NCI-H2196 (cell line): Measurements from ENCODE around the gene TGFBR1.

Source experiments
- DNase-seq: peaks from one replicate; lab custom pipeline; 2025; ENCODE audit not compliant: unreplicated experiment; lab: John Stamatoyannopoulos, UW

Gene TGFBR1

DNA sequence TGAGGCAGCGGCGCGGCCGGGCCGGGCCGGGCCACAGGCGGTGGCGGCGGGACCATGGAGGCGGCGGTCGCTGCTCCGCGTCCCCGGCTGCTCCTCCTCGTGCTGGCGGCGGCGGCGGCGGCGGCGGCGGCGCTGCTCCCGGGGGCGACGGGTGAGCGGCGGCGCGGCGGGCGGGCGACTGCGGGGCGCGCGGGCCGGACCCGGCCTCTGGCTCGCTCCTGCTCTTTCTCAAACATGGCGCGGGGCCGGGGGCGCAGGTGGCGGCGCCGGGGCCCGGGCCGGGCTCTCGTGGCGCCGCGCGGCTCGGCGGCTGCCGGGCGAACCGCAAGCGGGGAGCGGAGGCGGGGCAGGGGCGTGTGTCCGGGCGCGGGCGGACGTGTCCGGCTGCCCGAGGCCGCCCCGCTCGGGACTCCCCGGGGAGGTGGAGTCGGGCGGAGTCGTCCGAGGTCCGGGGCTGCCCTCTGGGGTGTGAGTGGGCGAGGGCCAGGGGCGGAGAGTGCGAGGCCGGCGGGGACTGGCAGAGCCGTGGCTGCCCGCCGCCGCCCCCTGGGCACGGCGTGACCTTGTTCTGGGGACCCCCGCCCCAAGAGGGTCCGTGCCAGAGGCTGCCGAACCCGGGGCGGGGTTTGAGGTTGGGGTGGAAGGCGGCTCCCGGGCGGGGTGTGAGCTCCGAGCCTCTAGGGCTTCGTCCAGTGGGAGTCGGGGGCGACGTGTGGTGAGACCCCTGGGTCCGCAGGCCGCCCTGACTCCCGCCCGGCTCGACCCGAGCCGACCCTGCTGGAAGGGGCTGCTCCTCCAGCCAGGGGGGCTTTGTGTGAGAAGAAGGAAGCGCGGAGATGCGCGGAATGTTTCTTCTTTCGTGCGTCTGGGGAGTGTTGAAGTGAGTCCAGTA, 485 bp downstream of the TGFBR1 start:
- peak; percentile 42 for DNase-seq

DNA sequence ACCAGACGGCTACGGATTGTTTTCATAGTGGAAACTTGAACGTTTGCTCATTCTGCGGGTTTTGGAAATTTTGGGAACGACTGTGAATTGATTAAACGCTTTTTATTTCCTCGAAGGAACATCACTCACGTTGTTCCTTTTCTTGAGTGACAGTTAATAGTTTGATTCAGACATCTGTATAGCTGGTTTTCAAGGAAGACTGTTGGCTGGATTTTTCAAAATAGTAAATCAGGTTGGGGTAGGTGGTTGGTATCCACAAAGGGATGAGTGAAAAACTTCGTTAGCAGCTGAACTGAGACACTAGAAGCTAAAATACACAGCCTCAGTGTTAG, 1.1 kb downstream of the TGFBR1 start:
- no peak for DNase-seq

DNA sequence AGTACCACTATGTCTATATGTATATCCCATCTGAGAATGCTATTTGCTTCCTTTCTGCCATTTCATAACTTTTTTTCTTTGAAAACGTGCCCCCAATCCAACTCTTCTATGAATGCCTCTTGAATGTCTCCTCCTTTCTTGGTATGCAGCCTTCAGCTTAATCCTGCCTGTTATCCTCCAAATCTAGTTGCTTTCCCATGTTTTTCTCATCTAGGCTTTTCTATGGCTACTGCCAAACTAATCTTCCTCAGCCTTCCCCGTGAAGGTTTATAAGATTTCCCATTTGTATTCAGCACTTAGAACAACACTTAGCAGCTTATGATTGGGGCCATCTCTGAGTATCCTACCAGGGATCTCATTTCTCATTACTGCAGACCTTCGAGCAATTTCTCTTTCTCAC, 2.5 kb downstream of the TGFBR1 start:
- no peak for DNase-seq

DNA sequence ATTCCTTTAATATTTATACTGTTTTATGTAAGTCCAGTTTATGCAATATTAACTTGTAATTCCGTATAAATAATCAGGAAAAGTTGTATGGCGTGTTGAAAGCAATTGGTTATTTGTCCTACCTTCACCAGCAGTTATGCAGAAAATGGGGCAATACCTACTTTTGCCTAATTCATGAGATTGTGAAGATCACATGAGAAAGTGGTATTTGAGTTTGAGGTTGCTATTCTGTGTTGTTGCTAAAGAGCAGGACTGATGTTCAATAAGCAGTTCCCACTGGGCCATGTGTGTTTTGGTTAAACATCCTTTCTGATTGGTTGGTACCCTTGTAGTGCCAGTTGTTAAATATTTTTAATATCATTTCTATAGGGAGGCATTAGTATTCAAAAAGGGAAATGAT, 3.2 kb downstream of the TGFBR1 start:
- DNase-seq, result no peak

DNA sequence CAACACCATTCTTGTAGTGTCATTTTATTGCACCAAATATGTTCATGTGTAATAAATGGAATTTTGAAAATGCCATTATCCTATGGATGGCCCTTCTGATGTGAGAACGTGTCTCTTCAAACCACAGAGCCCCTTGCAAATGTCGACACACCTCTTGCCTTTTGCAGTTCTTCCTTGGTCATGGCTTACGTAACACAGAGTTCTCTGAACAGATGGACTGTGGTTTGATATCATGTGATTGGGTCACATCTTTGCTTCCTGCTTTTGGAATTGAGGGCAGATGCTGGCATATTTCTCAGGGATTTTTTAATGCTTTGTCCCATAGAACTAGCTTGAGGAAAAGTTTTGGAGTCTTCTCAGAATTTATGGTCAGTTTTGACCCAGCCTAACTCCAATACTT, 4.6 kb downstream of the TGFBR1 start:
- DNase-seq, result no peak

DNA sequence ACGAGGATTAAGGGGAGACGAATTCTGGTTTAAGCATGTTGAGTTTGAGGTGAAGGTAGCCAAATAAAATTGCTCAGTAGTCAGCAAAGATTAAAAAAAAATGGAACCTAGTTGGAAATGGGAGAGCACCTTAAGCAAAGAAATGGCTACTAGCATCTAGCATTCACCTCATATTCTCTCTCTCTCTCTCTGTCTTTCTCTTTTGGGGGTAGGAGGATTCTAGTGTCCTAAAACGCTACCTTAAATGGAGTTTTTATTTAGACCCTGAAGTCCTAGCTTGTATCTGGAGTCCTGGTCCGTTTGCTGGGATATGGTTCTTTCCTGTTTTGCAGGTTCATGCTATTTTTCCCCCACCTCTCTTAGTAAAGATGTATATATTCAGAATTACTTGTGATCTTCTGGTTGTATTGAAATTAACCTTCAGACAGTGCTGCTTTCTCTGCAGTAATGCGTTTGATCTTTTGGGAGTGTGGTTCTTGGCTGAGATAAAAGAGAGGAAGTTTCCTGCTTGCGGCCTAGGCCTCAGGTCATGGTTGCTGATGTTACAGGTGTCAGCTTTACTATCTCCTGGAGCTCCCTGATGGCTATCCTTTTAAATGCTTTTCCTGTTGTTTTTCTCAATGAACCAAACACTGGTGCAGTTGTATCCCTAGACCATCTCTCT, 8.0 kb downstream of the TGFBR1 start:
- DNase-seq, result no peak

DNA sequence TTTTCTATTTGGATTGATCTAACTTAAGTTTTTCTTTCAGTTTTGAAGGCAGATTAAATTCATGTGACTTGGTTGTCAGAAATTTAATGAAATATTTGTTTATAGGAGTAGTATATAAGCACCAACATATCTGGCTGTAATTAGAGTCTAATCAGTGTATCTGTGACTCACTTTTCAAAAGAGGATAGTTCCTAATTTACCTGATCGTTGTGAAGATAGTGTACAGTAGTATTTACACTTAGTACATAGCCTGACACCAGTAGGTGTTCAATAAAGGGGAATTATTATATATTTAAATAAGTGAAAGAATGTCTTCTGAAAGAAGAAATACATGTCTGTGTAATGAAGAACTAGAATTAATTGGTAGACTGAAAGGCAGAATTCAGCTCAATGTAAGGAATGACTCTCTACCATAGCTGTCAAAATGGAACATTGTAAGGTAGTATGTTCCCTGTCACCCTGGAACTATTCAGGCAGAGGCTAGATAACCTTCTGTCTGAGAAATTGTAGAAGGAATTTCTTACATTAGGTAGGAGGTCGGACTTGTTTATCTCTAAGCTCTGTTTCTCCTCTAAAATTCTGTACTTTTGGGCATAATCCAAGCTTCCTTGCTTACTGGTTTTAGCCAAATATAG, 8.6 kb downstream of the TGFBR1 start:
- DNase-seq, result no peak

DNA sequence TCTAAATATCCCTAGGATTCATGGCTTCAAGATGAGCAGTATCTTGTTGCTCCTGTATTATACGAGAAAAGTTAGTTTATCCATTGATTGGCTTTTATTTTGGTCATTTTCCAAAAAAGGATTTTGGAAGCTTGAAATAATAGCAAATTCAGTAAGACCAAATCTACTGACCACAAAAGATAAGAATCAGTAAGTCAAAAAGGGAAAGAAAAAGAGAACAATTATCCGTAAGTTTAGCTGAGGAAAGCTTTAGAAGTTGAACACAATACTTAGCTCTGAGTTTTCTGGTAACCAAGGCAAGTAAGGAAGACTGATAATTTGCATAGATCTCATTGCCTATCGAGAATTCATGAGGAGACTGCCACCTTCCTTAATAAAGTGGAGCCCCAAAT, 9.1 kb downstream of the TGFBR1 start:
- no peak for DNase-seq

DNA sequence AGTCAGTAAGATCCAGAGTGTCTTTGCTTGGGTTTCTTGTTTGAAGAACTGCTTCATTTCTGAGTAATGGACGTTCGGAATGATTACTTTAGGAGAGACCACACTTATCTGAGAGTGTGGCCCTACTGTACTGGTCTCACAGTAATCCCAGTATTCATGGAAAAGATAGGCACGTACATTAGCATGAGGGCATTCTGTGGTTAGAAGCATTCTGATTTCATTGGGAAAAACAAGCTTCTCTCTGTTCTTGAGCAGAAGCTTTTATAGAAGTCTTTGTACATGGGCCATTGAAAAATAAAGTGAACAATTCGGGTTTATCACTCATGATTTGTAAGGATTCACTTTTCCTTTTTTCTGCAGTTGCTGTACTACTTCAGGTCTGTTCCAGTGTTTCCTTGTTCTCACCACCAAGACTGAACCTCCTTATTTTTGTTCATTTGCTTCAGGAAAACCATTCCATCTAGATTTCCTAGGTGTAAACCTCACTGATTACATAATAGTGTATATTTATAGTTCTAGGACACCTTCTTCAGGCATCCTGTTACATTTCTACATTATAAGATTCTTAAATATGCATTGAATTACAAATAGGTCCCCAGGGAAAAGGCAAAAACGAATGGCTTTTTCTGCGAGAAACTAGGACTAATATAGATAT, 10.1 kb downstream of the TGFBR1 start:
- no peak for DNase-seq

DNA sequence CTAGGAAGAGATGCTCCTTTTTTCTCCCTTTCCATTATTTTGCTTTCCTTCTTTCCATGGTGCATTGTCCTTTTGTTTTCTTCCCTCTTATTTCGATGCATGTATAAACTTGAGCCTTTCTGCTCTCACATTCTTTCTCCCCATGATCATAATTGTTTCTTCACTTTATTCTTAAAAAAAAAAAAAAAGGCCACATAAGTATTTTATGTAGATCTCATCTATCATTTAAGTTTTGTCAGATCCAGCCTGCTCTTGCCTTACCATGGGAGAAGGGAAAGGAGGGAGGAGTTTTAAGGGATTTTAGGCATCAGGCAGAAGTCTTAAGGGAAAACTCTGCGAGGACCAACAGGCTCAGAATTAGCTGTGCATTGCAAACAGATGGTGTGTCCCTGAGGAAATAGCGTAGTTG, 11.1 kb downstream of the TGFBR1 start:
- no peak for DNase-seq

DNA sequence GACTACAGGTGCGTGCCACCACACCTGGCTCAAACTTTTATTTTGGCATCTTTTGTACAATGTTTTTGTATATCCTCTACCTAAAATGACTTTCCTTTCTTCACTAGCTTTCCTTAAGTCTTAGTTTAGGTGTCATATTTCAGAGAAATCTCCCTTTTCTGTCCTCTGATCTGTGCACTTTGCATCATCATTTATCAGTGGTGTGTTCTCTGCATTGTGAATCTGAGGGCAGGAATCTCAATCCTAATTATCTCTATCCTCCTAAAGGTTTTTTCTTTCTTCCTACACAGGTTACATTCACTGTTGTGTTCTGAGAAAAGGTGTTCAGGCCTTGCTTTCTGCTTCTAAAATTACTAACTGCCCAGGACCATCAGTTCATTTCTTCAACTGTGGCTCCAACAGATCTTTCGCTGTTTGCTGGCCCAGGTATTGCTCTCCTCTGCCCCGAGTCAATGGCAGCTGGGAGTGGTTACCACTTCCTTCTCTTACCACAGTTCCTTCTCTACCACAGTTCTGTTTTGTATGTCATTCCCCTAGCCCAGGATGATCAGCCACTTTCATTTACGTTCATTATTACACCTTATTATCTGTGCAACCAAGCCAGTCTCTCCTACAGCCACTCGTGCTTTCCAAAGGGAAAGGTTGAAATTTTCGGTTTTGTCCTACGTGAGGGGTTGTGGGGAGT, 14.0 kb downstream of the TGFBR1 start:
- no peak for DNase-seq

DNA sequence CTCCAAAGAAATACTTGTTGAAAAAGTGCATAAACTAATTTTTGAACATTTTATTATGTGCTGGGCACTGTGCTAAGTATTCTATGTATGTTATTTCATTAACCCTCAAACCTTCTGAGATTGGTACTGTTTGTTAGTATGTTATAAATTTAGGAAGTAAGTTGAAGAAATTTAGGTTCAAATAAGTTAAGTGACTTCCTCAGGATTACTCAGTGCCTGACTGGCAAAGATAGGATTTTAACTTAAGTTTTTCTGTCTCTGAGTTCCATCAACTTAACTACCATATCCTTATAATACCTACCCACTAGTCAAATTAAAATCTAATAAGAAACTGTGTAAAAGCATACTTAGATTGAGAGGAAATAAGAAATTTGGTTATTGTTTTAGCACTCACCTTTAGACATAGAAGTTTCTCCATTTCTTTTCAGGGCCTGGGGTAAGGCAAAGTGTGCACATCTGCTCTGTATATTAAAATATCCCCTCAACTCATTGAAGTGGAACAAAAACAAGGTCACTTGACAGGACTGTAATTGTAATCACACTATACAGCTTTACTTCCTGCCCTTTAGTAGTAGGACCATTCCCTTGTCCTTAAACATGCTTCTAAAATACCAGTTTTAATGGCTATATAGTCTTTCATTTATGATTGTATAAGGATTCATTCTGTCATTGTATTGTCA, 15.2 kb downstream of the TGFBR1 start:
- no peak for DNase-seq

DNA sequence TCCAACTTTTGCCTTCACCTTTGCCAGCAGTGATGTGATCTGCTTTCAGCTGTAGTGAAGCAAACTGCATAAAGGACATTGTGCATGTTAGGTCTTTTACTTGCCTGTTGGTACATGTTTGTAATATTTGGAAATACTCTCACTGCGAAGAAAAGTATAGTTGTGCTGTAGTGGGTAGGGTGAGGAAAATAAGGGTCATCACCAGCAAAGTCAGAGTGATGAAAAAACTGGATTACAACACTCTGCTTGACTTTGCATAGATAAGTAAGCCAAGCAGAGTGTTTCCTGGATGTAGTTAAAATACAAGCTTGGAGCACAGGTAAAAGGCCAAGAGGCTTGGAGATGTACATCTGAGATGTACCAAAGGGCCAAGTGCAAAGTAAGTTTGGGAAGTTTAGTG, 16.7 kb downstream of the TGFBR1 start:
- no peak for DNase-seq

DNA sequence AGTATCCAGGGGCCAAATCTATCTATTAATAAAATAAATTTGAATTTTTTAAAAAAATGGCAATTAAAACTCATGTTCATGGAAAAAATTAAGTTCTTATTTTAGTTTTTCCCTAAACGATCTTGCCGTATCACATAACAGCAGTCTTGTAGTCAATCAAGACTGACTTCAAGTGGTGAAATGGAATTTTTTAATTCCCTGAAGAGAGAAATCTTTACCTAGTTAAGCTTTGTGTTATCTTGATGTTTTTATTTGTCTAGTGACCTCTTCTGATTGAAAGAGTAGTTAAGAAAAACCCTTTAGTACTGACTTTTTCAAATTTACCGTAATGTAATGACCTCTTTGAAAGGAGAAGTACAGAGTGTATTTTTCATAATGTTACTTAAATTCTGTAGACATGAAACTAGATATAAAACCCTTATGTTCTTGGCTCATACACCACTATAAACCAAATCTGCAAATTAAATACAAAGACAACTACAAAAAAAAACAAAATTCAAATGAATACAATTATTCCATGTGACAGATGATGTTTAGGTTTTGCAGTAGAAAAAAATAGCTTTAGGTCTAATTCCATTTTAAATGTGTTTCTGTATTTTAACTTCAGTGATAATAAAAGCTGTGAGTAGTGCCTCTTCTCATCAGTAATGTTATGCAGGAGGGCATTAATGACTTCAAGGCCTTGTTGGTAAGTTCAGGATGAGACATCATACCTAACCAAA, 19.8 kb downstream of the TGFBR1 start:
- DNase-seq, result no peak

DNA sequence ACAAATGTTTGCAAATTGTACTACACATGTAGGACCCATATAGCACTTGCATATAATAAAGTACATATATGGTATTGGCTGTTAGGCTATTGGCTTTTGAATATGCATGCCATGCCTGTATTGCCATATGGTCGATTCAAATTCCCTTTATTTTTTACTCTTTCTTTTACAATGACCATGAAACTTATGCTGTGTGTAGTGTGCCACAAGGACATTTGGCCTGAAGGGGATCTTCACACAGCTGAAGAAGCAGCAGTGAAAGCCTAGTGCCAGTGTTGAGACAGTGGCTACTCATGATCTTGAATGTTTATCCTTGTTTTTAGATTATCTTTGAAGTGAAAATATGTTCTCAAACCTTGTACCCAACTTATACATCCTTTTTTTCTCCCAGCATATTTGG, 20.5 kb downstream of the TGFBR1 start:
- DNase-seq, result no peak

DNA sequence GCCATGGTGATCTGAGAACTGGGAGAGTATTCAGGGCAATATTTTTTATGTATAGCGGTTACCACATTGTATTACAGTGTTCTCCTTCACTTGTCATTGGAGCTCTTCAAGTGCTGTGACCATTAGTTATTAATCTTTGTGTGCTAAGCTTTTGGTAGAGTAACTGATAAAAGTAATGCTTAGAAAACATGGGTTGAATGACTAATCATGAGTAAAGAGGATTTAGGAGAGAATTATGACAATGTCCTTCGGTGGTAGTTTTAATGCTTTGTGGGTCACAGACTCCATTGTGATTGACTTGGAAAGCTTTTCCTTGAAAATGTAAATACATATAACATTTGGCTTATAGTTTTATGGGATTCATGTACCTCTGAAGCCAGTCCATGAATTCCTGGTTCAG, 21.4 kb downstream of the TGFBR1 start:
- DNase-seq, result no peak

DNA sequence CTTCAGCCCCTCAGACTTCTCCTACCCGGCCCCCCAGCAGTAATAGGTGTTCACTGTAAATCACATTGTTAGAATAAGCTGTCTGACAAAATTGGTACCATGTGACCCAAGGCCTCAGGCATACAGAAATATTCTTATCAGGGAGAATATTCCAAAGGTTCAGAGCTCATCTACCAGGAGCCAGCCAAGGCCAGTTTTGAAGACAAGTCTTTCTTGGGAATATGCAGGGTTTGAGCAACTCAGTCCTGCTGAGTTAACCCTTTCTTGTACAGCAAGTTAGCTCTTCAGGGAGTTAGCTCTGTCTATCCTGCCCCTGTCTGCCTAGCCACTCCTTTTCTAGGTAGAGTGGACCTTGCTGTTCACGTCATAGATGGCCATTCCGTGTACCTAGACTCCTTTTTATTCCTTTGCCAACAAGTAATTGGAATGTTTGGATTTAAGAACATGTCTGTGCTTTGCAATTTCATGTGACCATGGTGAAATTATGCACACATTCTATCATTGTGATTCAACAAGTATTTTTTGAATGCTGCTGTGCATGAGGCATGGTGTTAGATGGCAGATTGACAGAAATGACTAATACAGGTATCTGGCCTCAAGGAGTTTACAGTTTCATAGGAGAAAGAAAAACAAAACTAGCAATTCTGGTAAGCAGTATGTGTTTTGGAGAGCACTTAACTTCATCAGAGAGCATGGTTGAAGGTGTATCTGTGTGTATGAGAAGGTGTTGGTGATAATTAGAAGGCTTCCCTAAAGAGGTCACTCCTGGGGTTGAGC, 22.6 kb downstream of the TGFBR1 start:
- DNase-seq, result no peak

DNA sequence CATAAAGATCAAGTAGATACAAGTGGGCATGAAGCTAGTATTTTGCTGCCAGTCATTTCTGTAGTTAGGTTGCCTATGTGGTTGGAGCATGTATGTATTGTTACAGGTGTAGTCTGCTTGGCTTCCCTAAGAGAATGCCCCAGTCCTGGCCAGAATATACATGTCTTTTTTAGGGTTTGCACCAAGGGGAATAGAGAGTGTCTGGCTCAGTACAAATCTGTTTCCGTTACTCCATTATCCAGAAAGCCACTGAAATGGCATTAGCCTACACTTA, 23.2 kb downstream of the TGFBR1 start:
- no peak for DNase-seq

DNA sequence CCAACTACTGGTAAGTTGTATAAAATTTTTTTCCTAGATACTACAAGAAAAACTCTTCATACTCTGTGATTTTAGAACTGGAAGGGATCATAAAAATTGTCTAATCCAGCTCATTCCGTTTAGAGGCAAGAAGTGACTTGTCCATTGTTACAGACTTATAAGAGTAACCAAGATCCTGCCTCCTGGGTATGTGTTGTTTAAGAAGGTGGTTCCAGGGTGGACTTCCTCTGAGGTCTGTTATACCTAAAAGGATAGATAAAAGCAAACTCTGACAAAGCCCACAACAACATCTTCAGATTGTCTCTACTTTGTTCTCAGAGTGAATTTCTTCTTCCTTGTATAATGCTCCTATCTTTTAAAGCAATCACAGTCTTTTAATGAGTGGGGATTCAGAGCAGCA, 24.2 kb downstream of the TGFBR1 start:
- DNase-seq, result no peak

DNA sequence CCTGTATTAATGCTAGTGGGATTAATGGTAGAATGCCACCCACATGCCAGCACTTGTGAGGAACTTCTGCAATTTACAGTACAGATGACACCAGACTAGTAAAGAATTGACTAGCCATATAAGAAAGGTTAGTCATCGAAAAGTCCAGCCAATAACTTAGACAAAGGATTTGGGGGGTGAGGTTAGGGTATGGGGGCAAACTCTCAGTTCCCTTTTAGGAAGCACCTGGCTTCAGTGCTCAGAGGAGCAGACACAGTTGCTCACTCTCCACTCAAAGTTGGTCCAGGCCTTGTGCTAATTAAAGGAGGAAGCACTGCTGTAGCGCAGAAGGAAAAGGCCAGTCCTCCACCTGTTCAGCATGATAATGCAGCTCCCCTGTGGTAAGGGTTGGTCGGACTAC, 25.2 kb downstream of the TGFBR1 start:
- no peak for DNase-seq
